GM21367 (cell line): ENCODE data around the gene NDUFB1.

ENCODE experiments used
- ATAC-seq: cut with Tn5 transposase; IDR thresholded peaks from one replicate; pipeline ENCODE4 v1.9.1; 2021; ENCODE audit not compliant: unreplicated experiment

NDUFB1 gene

DNA sequence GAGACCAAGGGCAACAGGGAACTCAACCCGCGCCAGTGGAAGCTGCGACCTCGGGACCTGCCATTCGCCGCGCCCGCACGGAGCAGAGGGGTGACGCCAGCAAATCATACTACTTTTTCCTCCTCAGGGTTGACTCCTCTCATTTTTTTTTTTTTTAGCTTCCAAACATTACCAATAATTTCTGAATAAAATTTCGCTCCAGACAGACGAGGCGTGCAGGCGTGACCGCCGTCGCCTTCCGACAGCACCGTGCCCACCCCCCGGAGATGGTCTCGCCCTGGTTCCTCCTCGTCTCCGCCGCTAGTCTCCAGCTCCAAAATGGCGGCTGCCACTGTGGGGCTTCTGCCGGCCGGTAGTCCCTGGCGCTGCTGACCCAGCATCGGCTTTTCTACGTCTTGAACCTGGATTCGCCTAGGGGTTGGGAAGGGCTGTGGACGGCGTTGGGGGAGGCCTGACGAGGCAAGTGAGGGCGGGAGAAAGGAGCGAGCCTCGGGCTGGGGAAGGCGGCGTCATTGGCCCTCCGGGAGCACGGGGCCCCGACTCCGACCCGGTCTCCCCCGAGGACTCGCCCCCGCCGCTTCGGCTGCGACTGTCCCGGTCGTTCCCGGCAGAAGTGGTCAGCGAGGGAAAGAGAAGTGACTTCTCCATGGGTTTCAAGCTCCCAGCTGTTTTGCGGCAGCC is at the start of gene NDUFB1, which contains the start of gene CPSF2:
Gene NDUFB1, minus strand, starts transcription at position 37 of the 681 bp plus-strand sequence. CDS start 4,069 bp downstream, outside the sequence.
Gene CPSF2, plus strand, starts transcription at position 300 of the 681 bp plus-strand sequence. CDS start 9,016 bp downstream, outside the sequence.
- peak; percentile 68 for ATAC-seq

DNA sequence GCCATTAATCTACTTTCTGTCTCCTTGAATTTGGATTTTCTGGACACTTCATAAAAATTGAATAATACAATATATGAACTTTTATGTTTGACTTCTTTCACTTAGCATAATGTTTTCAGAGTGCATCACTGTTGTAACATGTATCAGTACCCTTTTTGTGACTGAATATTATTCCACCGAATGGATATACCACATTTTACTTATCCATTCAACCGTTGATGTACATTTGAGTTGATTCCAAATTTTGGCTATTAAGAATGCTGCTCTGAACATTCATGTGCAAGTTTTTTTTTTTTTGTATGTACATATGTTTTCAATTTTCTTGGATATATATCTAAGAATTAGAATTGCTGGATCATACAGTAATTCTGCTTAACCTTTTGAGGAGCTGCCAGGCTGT is 43.5 kb upstream of the NDUFB1 start:
- no peak for ATAC-seq

DNA sequence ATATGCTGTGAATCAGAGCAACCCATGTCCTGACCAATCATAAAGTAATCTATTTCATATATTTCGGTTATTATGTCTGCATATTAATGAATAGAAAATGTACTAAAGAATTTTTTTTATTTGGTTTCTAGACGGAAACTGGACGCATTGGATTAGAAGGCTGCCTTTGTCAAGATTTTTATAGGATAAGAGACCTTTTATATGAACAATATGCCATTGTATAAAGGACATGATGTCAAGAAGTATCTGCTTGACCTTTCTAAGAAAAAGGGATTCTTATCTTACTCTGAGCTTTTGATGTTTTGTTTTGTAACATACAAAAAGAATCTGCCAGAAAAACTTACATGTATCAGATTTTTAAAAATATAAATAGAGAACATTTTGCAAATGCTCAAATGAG is 40.0 kb upstream of the NDUFB1 start:
- ATAC-seq, result no peak

DNA sequence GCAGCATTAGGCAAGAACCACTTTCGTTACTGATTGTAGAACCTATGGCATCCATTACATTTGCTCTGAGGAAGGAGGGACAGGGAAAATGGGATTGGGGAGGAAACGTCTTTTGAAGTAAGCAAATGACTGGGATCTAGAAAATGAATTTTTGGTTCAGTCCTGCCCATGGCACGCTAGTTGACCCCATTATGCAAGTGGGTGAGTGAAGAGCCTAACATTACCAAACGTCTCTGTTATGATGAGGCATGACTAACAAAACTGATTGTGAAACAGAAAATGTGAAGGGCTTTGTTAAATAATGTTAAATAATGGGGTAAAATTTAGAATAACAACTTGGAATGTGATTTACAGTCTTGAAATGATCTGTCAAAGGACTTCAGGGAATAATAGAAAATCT is 39.1 kb upstream of the NDUFB1 start:
- ATAC-seq, result no peak

DNA sequence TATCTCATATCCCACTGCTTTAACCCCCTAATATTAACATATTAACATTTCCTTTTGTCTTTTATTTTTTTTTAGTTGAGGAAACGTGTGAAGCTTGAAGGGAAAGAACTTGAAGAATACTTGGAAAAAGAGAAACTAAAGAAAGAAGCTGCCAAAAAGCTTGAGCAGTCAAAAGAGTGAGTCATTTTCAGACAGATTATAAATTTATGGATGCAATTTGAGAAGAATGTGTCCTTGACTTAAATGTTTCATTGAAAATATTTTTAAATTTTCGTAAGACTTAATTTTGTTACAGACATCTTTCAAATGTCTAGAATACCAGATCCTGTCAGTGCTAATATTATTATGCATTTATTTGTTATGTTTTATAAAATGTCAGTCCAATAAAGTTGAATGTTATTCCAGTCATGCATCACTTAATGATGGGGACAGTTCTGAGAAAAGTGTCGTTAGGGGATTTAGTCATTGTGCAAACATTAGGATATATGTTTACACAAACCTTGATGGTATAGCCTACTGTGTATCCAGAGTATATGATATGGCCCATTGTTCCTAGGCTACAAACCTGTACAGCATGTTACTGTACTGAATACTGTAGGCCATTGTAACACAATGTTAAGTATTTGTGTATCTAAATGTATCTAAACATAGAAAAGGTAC is 32.9 kb upstream of the NDUFB1 start:
- no peak for ATAC-seq

DNA sequence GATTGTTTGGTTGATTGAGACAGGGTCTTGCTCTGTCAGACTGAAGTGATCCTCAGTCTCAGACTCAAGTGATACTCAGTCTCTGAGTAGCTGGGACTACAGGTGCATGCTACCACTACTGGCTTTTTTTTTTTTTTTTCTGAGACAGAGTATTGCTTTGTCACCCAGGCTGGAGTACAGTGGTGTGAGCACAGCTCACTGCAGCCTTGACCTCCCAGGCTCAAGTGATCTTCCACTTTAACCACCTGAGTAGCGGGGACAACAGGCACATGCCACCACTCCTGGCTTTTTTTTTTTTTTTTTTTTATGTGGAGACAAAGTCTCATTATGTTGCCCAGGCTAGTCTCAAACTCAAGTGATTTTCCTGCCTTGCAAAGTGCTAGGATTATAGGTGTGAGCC is 32.1 kb upstream of the NDUFB1 start:
- no peak for ATAC-seq

DNA sequence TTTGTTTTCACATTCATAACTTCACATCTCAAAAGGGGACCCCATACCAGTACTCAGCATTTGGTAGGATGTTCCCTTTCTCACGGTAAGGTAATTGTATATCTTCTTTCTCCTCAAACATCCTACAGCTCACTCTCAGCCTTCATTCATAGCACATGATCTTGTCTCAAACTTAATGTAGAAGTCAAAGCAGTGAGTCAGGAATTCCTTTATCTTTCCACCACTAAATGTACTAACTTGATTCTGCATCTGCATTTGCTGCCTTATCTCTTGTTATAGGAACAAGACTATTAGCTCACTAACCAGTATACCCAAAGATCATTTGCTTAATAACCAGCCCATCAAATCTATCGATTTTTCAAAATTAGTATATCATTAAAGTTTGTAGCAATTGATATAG is 23.2 kb upstream of the NDUFB1 start:
- ATAC-seq, result no peak

DNA sequence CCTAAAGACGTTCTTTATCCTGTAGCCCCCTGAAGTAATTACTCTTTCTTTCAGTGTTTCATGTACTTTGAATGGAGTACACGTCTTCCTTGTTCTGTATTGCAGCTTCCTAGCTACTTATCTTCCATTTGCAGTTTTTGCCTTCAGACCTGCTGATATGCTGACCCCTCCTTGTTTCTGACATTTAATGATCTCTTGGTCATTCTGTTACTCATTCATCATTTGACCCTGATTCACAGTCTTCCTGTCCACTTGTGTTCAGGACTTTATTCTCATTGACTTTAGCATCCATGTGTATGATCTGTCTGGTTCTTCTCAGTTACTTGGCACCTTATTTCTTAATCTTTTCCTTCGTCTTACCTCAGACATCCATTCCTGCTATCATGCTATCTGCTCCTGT is 22.5 kb upstream of the NDUFB1 start:
- ATAC-seq, result no peak

DNA sequence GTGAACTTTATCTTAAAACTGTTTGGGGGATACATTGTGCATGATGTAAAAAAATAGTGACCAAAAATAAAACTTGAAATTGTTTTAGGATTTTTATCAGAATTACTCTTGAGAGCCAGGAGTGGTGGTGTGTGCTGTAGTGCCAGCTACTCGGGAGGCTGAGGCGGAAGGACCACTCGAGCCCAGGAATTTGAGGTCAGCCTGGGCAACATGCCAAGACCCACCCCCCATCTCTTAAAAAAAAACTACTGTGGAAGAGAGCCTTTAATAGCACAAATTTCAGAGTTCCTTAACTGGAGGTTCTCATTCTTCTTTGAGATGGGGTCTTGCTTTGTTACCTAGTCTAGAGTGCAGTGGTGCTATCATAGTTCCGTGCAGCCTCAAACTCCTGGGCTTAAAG is 21.8 kb upstream of the NDUFB1 start:
- ATAC-seq, result no peak

DNA sequence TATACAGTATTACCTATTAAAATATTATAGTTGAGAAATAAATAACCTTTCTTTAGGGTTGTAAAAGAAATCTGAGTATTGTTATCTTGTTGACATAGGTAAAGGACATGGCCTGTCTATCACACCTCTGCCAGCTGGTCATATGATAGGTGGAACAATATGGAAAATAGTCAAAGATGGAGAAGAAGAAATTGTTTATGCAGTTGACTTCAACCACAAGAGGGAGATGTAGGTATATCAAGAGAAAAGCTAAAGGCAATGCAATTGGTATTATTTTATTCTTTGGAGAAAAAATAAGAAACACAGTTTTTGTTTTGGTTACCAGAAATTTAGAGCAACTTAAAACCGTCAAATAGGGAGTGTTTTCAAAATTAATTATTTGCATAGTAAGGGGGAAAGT is 13.8 kb upstream of the NDUFB1 start:
- no peak for ATAC-seq

DNA sequence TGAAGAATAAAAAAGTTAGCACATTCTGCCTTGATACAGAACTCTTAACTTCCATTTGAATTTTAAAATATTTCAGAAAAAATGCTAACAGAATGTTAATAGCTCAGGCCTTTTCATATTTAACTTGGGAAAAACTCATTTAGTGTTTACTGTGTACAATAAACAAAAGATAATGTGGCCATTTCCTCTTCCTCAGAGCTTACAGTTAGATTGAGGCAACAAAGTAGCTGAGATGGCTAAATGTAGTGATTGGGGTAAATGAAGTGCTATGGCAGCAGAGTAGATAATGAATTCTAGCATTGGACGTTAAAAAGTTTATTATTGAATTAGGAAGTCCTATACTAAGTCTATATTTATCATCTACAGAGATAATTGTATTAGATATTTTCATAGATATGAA is 12.9 kb upstream of the NDUFB1 start:
- ATAC-seq, result no peak

DNA sequence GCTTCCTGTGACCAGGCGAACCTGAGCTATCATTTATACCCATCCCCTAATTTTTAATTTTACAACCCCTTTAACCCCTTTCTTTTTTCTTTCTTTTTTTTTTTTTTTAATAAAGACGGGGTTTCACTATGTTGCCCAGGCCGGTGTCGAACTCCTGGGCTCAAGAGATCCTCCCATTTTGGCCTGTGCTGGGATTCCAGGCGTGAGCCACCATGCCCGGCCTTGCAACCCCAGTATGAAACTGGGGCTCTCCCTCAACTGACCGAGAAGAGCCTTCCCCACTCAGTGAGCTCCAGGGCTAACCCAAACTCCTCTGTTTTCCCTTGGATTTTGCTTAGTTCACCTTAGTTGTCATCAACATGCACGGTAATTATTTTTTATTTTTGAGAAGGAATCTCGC is 1.3 kb upstream of the NDUFB1 start:
- ATAC-seq, result no peak

DNA sequence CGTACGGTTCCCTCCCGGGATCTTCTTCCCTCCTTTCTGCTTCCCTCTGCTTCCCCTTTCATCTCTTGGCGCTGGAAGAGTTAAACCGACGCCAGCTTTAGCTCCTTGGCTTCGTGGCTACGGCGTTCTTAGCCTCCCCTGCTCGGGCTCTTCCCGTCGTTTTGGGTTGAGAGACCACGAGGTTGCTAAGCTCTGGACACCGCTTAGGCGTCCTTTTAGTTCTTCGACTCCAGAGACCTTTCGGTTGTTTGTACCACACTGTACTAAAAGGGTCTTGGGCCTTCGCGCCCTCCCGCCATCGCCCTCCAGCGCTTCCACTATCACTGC is 808 bp upstream of the NDUFB1 start:
- ATAC-seq, result peak; percentile 3

DNA sequence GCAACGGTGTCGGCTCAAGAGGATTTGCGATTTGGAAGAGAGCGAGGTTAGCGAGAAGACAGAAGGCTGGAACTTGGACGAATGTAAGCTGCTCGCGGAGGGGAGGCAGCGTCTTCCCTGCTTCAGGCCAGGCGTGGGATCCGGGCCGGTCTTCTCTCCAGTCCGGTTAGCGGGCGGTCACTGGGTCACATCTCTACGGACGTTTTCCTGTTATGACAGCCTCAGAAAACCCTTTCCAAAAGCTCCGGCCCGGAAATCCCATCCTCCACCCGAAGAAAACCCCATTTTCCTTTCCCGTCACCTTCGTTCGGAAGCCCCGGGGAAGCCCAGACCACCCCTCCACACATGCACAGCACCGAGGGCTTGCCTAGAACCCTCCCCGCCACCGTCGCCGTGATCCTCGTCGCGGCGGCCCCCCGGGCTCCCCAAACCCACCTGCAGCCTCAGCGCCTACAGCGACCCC is 268 bp downstream of the NDUFB1 start:
- peak; percentile 17 for ATAC-seq

DNA sequence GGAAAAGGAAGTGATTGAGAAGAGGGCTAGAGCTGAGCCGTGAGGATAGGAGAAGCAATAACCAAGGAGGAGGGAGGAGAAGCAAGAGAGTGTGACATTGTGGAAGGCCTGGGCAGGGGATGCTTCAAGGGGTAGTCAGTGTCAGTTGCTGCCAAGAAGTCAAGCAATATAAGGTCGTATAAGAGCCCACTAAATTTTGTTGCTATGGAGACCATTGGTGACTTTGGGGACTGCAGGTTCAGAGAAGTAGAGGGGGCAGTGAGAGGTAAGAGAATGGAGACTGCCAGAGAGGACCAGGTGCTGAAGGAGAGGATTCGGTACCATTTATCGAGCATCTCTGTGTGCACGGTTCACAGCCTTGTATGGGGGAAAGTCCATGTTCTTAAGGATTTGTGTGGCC is 12.0 kb downstream of the NDUFB1 start:
- ATAC-seq, result no peak

DNA sequence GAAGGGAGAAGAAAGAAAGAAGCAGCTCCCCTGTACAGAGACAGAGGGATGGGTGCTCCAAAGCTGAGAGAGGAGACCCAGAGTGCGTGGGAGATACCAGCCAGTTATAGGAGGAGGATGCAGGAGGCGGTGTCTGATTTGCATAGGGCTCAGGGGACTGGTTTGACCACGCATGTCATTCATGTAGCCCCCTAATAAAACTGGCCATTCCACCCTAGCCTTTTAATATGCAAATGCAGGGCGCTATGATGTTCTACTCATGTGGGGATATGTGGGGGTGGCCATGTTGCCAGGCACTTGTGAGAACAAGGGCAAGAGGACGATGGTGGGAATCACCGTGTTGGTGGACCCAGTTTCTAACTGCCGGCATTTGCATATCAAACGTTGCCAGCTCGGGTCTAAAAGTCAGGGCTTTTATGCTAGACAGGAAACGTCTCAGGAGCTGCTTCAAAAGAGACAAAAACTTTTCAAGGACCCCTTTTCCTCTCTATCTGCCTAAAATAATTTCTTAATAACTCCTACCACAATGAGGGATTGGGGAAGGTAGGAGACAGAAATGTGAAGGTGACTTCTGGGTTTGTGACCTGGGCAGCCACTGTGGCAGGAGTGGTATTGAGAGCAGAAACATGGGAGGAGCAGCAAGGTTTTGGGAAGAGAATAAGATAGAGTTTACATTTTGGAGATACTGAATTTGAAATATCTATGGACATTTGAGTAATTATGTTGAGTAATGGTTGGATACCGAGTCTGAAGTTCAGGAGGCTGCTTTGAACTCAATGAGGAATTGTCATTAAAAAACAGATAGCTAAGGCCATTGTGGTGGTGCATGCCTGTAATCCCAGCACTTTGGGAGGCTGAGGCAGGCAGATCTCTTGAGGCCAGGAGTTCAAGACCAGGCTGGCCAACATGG is 12.9 kb downstream of the NDUFB1 start:
- ATAC-seq, result no peak

DNA sequence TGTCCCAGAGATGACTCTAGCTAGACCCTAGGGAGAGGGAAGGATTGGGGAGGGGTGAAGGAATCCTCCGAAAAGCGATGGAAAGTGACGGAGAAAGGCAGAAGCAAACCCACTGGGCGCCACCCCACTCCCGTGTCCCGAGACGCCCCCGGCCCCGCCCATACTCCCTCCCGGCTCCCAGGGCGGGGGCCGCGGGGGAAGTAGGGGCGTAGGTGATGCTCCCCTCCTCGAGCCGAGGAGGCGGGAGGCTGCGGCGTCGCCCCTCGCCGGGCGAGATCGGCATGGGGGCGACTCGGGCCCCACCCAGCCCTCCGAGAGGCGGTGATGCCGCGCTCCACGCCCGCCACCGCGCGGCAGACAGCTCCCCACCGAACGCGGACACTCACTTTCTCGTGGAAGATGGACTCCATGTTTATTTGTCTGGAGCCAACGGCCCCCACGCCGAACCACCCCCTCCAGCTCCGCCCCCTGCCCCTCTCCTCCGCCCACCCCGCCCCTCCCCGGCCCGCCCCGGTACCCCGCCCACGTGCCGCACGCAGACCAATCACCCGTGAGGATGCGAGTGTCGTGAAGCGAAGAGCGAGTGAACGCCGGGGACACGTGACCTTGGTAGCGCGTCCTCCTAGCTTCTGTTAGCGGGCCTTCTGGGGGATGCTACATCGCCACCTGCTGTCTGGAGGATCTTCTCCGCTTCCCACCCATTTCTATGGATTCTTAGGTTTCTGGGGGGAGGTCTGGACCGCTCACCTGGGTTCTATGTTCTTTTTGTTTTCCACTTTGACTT is 15.2 kb downstream of the NDUFB1 start, which contains the start of gene ATXN3:
Gene ATXN3, minus strand, starts transcription at position 440 of the 784 bp plus-strand sequence. Its CDS starts 30 bp downstream, at position 410.
- peak; percentile 83 for ATAC-seq

DNA sequence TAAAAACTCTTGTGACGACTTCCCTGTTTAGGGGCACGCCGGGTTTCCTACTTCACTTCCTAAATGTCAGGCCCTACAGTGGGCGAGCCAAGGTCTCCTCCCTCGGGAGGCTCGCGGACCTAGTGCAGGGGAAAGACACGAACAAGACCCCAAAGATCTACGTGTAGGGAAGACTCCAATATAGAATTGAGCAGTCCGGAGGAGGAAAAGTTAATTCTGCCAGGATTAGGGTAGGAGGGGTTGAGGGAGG is 15.7 kb downstream of the NDUFB1 start:
- ATAC-seq, result no peak

DNA sequence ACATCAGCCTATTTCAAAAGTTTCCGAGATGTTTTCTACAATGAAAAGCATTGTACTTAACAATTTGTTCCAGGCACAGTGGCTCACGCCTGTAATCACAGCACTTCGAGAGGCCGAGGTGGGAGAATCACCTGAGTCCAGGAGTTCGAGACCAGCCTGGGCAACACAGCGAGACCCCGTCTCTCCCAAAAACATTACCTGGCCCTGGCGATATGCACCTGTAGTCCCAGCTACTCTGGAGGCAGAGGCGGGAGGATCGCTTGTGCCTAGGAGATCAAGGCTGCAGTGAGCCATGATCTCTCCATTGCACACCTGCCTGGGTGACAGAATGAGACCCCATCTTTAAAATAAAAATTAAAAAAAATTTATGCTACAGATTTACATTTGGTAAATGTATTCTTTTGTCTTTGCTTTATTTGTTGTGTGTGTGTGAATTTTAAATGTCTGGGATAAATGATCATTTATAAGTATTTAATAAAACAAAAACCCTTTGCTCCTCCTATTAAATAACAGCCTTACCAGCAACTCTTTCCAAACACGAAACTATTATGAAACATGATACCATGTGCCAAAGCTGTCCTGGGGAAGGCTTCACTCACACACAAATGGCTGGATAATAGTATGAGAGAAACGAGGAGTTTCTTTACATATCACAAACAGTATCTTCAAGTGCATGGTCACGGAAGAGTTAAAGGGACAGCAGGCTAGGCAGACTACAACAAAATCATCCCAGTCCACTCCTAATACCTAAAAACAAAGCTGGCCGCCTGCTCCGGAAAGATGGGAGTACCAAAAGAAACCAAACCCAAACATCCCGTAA is 16.2 kb downstream of the NDUFB1 start:
- ATAC-seq, result no peak

DNA sequence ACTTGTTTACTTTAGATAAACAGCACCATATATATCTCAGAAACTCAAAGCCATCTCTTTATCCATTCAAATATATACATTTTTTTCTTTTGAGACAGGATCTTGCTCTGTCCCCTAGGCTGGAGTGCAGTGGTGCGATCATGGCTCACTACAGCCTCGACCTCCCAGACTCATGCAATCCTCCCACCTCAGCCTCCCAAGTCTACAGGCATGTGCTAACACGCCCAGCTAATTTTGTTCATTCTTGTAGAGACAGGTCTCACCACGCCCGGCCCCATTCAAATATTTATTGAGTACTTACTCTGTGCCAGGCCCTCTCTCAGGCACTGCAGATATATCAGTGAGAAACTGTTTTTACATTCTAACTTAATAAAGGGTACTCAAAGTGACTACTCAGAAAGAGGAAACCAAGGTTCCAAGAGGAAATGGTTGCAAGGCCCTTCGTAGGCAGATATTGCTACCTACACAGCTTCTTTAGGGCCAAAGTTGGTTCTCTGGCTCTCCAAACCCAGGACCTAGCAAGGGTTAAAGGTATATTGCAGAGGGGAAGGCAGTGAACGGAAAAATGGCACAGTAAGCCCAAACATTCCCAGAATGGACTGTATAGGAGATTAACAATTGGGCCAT is 18.0 kb downstream of the NDUFB1 start:
- ATAC-seq, result no peak
